VCaP (cell line): ENCODE measurements around the gene DUXB.
A peak's percentile ranks its signal among the peaks of the same experiment; 100 is the strongest.

Experiments
- H3K27ac ChIP-seq: fragments of 450-650 bp; 2 replicates; pipeline ENCODE4 v1.5.1; 2017
- TF ChIP-seq, protein P1 (sequence below): fragments of 450-650 bp; conservative IDR thresholded peaks from 2 replicates; pipeline ENCODE4 v1.5.1; 2017; ENCODE audit warnings: mild to moderate bottlenecking, moderate library complexity

Gene DUXB

GRCh38 chr16:75644240-75645012, 56.8 kb downstream of the DUXB start:
- H3K27ac ChIP-seq = no peak overlapping the region
- TF ChIP-seq, protein P1, sequence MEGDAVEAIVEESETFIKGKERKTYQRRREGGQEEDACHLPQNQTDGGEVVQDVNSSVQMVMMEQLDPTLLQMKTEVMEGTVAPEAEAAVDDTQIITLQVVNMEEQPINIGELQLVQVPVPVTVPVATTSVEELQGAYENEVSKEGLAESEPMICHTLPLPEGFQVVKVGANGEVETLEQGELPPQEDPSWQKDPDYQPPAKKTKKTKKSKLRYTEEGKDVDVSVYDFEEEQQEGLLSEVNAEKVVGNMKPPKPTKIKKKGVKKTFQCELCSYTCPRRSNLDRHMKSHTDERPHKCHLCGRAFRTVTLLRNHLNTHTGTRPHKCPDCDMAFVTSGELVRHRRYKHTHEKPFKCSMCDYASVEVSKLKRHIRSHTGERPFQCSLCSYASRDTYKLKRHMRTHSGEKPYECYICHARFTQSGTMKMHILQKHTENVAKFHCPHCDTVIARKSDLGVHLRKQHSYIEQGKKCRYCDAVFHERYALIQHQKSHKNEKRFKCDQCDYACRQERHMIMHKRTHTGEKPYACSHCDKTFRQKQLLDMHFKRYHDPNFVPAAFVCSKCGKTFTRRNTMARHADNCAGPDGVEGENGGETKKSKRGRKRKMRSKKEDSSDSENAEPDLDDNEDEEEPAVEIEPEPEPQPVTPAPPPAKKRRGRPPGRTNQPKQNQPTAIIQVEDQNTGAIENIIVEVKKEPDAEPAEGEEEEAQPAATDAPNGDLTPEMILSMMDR = peak; percentile 40; the same call in 1 of the 2 replicates
